Liver (tissue), 9 donors: ENCODE results near the gene SIRPA. TPM values are rescaled to one million over a fixed set of nuclear protein-coding genes. Genes with fewer than 3 reads are reported as not detected.

ENCODE experiments used
- DNase-seq: peaks from one replicate; pipeline ENCODE4 v3.0.0-alpha.2; 2017; ENCODE audit warnings: low spot score
- H3K27ac ChIP-seq, 2 donors: one replicate each; pipeline ENCODE4 v1.7.0; 2013; ENCODE audit warnings: inconsistent platforms in 2 of 2, low read length in 2 of 2, control low read depth in 1 of 2, low read depth in 1 of 2, mild to moderate bottlenecking in 1 of 2
- H3K27me3 ChIP-seq, 4 donors: one replicate each; pipeline versions ENCODE4 v1.6.1 to v1.7.0; 2013; ENCODE audit warnings: low read length in 3 of 4, inconsistent platforms in 1 of 4, mild to moderate bottlenecking in 1 of 4, moderate library complexity in 1 of 4; ENCODE audit not compliant: control insufficient read depth in 4 of 4, insufficient read depth in 4 of 4
- H3K36me3 ChIP-seq, 4 donors: one replicate each; pipeline versions ENCODE4 v1.6.1 to v1.7.0; 2013; ENCODE audit warnings: low read length in 3 of 4, mild to moderate bottlenecking in 3 of 4, low read depth in 1 of 4, moderate library complexity in 1 of 4; ENCODE audit not compliant: control insufficient read depth in 4 of 4, insufficient read depth in 3 of 4
- H3K4me1 ChIP-seq, 4 donors: one replicate each; pipeline versions ENCODE4 v1.6.1 to v1.7.0; 2013; ENCODE audit warnings: low read length in 3 of 4, mild to moderate bottlenecking in 3 of 4, moderate library complexity in 1 of 4; ENCODE audit not compliant: control insufficient read depth in 4 of 4, insufficient read depth in 4 of 4
- H3K4me3 ChIP-seq, 3 donors: one replicate each; pipeline versions ENCODE4 v1.6.1 to v1.7.0; 2013; ENCODE audit warnings: low read length in 3 of 3, control low read depth in 1 of 3, low read depth in 1 of 3, mild to moderate bottlenecking in 1 of 3
- H3K9ac ChIP-seq, 2 donors: one replicate each; pipeline ENCODE4 v1.7.0; 2013; ENCODE audit warnings: low read length in 2 of 2, mild to moderate bottlenecking in 2 of 2, moderate library complexity in 2 of 2, control low read depth in 1 of 2, low read depth in 1 of 2
- H3K9me3 ChIP-seq, 4 donors: one replicate each; pipeline versions ENCODE4 v1.6.1 to v1.7.0; 2013; ENCODE audit warnings: low read length in 3 of 4; ENCODE audit not compliant: control insufficient read depth in 4 of 4
- ATF3 ChIP-seq: IDR thresholded peaks from 2 replicates; pipeline ENCODE4 v1.6.1; 2016; ENCODE audit warnings: antibody characterized with exemption
- CTCF ChIP-seq: fragments of 150-350 bp; IDR thresholded peaks from 2 replicates; pipeline ENCODE4 v1.5.1; 2017; ENCODE audit warnings: improper control_type of control experiment, low read depth, low read length; ENCODE audit not compliant: missing input control
- EGR1 ChIP-seq, 2 donors: IDR thresholded peaks; 2 replicates each; pipeline ENCODE4 v1.6.1; 2016 to 2018; ENCODE audit warnings: antibody characterized with exemption in 2 of 2, low read depth in 2 of 2
- FOXA1 ChIP-seq: IDR thresholded peaks from 2 replicates; pipeline ENCODE4 v1.6.1; 2016; ENCODE audit warnings: antibody characterized with exemption
- FOXA2 ChIP-seq: IDR thresholded peaks from 2 replicates; pipeline ENCODE4 v1.6.1; 2016; ENCODE audit warnings: antibody characterized with exemption
- GABPA ChIP-seq, 2 donors: IDR thresholded peaks in 1 of 2; conservative IDR thresholded peaks in 1 of 2; 2 replicates each; pipeline ENCODE4 v1.6.1; 2016; ENCODE audit warnings: antibody characterized with exemption in 2 of 2, mild to moderate bottlenecking in 1 of 2, moderate library complexity in 1 of 2
- HNF4A ChIP-seq, 2 donors: conservative IDR thresholded peaks; 2 replicates each; pipeline ENCODE4 v1.6.1; 2016; ENCODE audit warnings: antibody characterized with exemption in 2 of 2, mild to moderate bottlenecking in 2 of 2
- HNF4G ChIP-seq: IDR thresholded peaks from 2 replicates; pipeline ENCODE4 v1.6.1; 2016; ENCODE audit warnings: antibody characterized with exemption
- JUND ChIP-seq, 2 donors: IDR thresholded peaks; 2 replicates each; pipeline ENCODE4 v1.6.1; 2016; ENCODE audit warnings: antibody characterized with exemption in 2 of 2
- MAX ChIP-seq: IDR thresholded peaks from 2 replicates; pipeline ENCODE4 v1.6.1; 2016; ENCODE audit warnings: antibody characterized with exemption
- NR2F2 ChIP-seq: IDR thresholded peaks from 2 replicates; pipeline ENCODE4 v1.6.1; 2016; ENCODE audit warnings: antibody characterized with exemption
- REST ChIP-seq: IDR thresholded peaks from 2 replicates; pipeline ENCODE4 v1.6.1; 2016; ENCODE audit warnings: antibody characterized with exemption, mild to moderate bottlenecking
- RXRA ChIP-seq, 2 donors: IDR thresholded peaks; 2 replicates each; pipeline ENCODE4 v1.6.1; 2017 to 2018; ENCODE audit warnings: antibody characterized with exemption in 2 of 2, mild to moderate bottlenecking in 1 of 2
- SP1 ChIP-seq: IDR thresholded peaks from 2 replicates; pipeline ENCODE4 v1.6.1; 2018; ENCODE audit warnings: antibody characterized with exemption, mild to moderate bottlenecking
- TAF1 ChIP-seq: conservative IDR thresholded peaks from 2 replicates; pipeline ENCODE4 v1.6.1; 2016; ENCODE audit warnings: antibody characterized with exemption, mild to moderate bottlenecking
- ZBTB33 ChIP-seq: IDR thresholded peaks from 2 replicates; pipeline ENCODE4 v1.6.1; 2016; ENCODE audit warnings: antibody characterized with exemption
- WGBS: extraction: QIAGEN DNeasy Blood & Tissue Kit; methylation state at CpG from one replicate; pipeline ENCODE4 v1.1.7; 2013; 5-methylcytosine and 5-hydroxymethylcytosine counted together
- polyA plus RNA-seq, 2 donors: library from polyadenylated mRNA; stranded (reverse) in 1 of 2; unstranded in 1 of 2; fragments of 200-250 nt in 1 of 2; fragments of >200 nt in 1 of 2; fragmentation: Nextera tagmentation in 1 of 2; extraction: Ambion mirVana in 1 of 2; gene quantifications; one replicate each; pipeline versions ENCODE4 v1.2.1 to v1.2.3, GENCODE V29; 2013 to 2015
- total RNA-seq, 2 donors: library from RNA; depleted of rRNA; stranded (reverse); fragments of >200 nt; gene quantifications; one replicate each; pipeline ENCODE4 v1.2.3, GENCODE V29; 2014
- donor health status: healthy.
- donor health status: healthy.
- donor health status: healthy.
- donor health status: healthy.
- donor health status: healthy.

Gene SIRPA
- total and polyA plus RNA-seq, 4 donors = 5.4 to 47.5 (median 23.2) TPM

- Histone ChIP-seq H3K27me3 (no peaks in the 10 kb centered on the region), H3K9me3 (no peaks in the 10 kb centered on the region), H3K4me3 (no peak overlapping the region), H3K4me1 (no peaks in the 10 kb centered on the region), H3K36me3 (no peaks in the 10 kb centered on the region), H3K27ac (no peak overlapping the region), H3K9ac (no peak overlapping the region)
- no peak for DNase-seq
- WGBS = over 99% methylated on average over 2 of the region's 2 CpGs
- TF ChIP-seq ATF3 (no peak), FOXA2 (no peak), HNF4G (no peak)
Observed at GRCh38 chr20:1847780-1848179, 47.4 kb upstream of the SIRPA start.

- H3K9ac ChIP-seq = no peak overlapping the region
- H3K27ac ChIP-seq = no peak overlapping the region
- H3K4me1 ChIP-seq = no peaks in the 10 kb centered on the region
- TF ChIP-seq HNF4A (conservative IDR thresholded peaks at IDR 0.05) (no peak), REST (no peak), SP1 (no peak), GABPA (IDR thresholded peaks at IDR 0.05 in 1 of 2, conservative IDR thresholded peaks at IDR 0.05 in 1 of 2) (no peak), JUND (IDR thresholded peaks at IDR 0.05) (no peak), EGR1 (IDR thresholded peaks at IDR 0.05; ENCODE audit: low read depth in 2 of 2) (no peak), TAF1 (no peak), ATF3 (no peak), ZBTB33 (no peak)
- H3K9me3 ChIP-seq = no peaks in the 10 kb centered on the region
- H3K27me3 ChIP-seq = no peaks in the 10 kb centered on the region
- DNase-seq = no peak
- H3K4me3 ChIP-seq = no peak overlapping the region
- no peaks in the 10 kb centered on the region for H3K36me3 ChIP-seq
Observed at GRCh38 chr20:1848373-1848772, 46.8 kb upstream of the SIRPA start.

- Histone ChIP-seq H3K9ac (no peak overlapping the region), H3K9me3 (no peaks in the 10 kb centered on the region), H3K27me3 (no peaks in the 10 kb centered on the region), H3K36me3 (no peaks in the 10 kb centered on the region), H3K27ac (no peak overlapping the region), H3K4me1 (no peaks in the 10 kb centered on the region), H3K4me3 (no peak overlapping the region)
- 73% methylated on average over 2 of the region's 2 CpGs for WGBS
- no peak for DNase-seq
- TF ChIP-seq MAX (no peak), HNF4G (no peak), REST (no peak), EGR1 (IDR thresholded peaks at IDR 0.05; ENCODE audit: low read depth in 2 of 2) (no peak), SP1 (no peak), CTCF (no peak), FOXA1 (no peak), FOXA2 (no peak), NR2F2 (no peak), RXRA (IDR thresholded peaks at IDR 0.05) (no peak), TAF1 (no peak), HNF4A (conservative IDR thresholded peaks at IDR 0.05) (no peak)
Observed at GRCh38 chr20:1851396-1851795, 43.8 kb upstream of the SIRPA start.
